GM19455 (cell line): ENCODE data around the gene OARD1.

Experiments
- ATAC-seq: cut with Tn5 transposase; IDR thresholded peaks from one replicate; pipeline ENCODE4 v1.9.1; 2021; ENCODE audit not compliant: unreplicated experiment

The OARD1 gene

DNA sequence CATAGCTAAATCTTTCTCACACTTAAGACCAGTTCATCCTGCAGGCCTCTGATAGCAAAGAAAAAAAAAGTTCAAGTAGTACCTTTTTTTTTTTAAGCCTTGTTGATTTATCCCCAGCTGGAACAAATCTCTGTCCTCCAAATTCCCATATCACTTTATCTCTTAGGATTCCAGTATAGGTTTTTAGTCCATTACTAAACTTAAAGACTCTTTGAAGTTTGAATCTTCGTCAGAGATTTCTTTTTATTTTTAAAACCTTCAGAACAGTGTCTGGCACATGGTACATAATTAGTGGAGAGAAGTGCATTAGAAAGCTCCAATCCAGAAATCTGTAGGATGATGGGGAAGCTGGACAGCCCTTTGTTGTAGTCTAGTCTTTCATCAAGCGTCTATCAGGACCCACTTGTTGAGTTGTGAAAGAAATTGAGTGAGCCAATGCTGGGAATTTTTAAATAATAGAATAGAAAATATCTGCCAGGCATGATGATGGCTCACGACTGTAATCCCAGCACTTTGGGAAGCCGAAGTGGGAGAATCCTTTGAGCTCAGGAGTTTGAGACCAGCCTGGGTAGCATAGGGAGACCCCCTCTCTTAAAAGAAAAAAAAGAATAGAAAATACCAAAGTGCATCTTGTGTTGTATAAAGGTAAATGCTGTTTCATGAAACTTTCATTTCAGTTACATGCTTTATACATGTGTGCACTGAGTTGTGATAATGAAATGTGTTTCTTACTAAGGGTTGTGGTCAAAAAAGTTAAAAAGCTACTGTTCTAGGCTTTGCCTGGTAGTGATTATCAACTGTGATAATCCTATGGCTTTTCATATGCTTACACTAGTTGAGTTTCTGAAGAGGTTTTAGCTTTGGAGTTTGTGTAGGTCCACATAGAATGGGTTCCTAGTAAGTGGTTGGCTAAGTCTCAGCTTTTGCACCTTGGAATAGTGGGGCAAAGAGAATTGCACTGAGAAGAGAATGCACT is 3.8 kb upstream of the OARD1 start:
- no peak for ATAC-seq

DNA sequence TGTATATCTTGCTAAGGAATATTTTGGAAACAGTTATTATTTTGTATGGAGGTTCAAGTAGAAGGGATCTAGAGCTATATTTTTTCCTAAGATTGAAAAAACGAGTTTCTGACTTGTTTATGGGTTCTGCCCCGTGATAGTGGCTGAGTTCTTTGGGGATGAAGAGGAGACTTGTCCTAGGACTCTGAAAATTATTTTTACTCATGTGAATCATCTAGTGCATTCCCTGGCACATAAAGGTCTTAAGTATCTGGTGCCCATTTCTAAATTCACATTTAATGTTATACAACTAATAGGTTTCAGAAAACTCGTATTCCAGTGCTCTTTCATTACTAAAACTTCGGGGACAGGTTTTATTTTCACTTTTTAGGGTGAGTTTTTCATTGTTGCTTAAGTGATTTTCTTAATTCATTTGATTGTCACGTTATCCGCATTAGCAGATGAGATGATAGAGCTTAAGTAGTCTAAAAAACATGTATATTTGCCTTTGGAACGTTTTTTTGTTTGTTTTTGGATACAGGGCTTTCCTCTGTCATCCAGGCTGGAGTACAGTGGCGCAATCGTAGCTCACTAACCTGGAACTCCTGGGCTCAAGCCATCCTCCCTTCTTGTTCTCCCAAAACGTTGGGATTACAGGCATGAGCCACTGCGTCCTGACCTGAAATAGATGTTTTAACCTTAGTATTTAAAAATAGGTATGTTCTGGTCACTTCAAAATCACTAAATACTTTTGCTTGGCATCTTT is 2.7 kb upstream of the OARD1 start:
- no peak for ATAC-seq

DNA sequence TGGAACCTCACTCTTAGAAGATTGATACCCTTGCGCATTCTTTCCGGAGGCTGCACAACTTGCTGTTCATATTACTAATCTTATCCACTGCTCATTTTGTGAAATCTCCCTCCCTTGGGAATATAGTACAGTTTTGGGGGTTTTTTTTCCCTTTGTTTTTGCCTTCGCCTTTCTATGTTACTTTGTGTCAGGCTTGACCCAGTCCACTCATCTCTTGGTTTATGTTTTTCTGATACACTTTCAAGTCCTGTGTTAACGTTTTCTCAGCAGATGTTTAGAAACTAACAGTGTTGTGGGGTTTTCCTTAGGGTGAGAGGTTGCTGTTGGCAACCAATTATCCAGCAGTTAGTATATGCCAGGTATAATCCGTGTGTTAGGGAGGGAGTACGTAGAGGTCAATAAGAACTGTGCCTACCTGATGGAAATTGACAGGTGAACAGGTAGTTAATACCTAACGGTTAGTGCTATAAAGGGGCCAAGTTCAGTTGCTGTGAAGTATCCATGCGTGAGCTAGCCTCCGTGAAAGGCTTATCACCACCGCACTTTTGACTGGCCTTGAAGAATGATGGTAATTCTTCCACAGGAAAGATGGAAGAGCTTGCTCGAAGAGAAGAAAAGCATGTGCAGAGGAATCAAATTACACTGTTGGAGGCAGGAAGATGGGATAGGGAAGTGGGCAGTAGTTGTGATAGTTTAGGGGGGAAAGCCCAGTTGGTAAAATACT is 2.0 kb upstream of the OARD1 start:
- no peak for ATAC-seq

DNA sequence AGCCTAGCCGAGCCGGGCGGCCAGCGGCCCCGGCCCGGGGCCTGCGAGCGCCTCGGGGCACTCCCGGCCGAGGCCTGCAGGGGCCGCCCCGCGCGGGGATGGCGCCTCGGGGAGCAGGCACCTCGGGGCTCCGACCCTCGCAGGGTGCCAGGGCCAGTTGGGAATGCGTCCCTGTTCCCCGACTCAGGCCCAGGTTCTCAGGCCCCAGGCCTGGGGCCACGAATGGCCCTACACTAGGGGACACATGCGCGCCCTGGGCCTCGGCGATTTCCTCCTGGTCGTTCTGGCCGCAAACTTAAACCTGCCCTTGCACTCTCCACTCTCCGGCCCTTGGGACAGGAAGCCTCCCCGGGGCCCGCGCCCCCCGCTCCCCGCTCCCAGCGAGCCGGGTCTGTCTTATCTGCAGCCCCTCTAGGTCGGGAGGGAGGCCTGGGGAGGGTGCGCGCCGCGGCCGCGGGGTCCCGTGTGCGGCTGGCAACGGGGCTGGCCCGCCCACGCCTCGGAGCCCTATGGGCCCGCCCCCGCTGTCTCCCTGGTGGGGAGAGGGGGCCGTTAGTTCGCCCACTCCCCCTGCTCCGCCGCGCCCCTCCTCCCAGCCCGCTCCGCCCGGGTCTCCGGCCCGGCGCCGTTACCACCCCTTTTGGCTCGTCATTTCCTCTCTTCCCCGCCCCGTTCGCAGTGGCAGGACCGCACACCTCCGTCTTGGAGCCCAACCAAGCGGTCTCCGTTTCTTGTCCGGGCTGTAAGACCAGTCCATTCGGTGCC is 1.2 kb upstream of the OARD1 start:
- peak; percentile 40 for ATAC-seq

DNA sequence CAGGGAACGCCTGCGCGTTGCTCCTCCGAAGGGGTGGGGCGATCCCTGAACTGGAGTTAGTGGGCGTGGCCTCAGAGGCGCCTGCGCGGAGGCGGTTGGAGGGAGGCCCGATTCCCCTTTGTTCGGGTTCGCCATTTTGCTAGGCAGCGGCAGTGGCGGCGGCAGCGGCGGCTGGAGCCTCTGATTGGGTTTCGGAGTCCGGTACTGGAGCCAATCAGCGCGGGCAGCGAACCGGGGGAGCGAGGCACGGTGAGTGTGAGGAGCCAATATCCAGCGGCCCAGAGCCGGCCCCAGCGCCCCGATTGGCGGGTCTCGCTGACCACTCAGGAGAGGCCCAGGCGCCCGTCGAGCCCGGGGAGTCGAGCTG is 663 bp upstream of the OARD1 start, which contains the start of gene NFYA:
Gene NFYA (plus strand): TSS at position 139 of the 367 bp plus-strand sequence. CDS start 6,116 bp downstream, outside the sequence.
- ATAC-seq: peak; percentile 66

DNA sequence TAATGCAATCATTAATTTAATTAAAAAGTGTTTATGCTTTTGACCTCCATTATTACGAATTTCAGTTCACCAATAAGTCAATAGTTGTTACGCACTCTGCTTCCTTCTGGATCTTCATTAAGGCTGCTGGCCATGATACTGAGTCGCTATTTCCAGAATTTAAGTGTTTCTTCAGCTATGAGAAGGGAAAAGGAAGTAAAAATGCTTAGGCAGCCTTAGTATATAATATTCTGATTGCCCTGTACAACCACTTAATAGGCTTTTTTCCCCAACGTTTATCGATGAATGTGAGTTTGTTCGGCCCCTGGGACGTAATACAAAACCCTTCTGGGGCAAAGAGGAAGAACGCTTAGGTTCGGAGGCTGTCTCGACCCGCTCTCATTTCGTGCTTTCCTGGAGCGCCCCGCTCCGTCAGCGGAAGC is 644 bp downstream of the OARD1 start:
- ATAC-seq: no peak

DNA sequence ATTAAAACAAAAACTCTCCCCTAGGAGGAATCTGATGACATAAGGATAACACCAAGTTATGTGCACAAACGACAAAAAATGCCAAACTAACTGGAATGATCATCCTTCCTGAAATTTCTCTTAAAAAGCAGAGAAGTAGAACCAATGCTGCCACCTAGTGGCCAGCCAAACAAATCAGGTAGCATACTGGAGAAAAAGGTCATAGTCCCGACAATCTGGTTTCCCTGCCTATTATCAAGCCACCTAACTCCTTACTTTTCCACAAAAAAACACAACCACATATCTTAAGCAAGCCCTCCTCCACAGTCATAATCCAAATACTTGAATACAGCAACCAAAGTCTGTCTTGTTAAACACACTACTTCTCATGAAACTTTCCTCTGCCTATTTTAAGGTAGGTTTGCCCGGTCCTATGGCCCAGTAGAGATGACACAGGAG is 5.3 kb downstream of the OARD1 start:
- ATAC-seq: no peak

DNA sequence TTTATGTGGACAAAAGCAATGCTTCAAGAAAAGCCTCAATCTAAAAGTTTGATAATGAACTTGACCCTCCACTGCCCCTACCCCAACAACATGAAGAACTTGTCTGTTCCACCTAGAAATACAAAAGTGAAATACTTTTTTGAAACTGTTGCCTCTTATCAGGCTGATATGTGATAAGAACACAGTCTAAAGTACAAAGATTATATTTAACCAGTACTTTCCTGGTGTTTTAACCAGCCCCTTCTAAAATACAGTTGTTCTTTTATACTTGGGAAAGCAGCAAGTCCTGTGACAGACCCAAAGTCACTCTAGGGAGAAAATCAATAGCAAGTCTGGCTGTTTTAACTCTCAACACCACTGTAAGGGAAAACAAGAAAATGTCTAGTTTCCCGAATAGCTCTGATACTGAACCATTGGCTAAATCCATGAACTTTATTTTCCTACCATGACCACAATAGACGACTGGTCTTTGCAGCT is 6.6 kb downstream of the OARD1 start:
- no peak for ATAC-seq

DNA sequence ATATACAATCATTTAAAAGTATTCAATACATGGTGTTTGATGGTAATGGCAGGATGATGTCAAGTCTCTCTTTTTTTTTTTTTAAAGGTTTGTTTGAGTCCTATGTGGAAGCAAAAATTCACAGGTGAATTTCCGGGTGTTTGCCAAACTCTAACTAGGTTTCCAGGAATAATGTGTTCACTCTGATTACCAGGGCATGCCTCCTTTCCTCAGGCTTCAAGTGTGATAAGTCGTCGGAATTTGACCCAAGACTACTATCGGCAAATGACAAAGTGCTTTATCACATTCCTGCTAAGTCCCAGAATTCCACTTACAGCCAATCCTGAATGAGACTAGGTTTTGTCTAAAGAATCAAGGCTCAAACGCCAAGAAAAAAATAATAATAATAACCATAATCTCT is 7.3 kb downstream of the OARD1 start:
- no peak for ATAC-seq

DNA sequence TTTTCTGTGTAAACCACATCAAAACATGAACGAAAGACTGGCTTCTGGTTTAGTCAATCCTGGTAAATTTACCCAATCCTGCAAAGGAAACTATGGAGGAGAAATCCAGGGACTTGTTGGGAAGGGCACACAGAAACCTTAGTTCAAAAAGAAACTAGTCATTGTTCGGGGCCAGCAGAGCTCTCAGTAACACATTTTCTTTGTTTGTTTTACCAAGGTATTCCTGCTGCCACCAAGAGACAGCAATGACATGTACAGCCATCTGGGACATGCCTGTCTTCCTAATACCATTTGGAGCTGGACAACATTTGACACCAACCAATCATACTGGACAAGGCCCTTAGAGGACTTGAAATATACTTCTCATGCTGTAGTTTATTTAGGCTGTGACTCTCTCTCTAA is 8.3 kb downstream of the OARD1 start:
- no peak for ATAC-seq

DNA sequence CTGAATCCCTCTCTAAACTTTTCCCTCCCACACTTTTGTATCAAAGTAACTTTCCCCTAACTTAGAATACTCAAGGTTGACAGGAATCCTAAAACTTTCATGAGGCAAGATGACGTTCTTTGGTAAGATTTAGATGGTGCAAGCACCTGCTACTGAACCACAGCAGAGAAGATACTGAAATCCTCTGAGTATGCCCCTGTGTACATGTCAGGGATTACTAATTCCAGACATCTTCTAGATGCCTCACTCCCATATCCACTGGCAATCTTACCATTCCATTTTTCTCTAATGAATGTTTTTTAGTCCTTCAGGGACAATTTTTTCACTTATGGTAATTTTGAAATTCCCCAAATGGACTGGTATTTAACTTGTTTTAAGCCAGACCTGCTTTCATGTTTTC is 10.1 kb downstream of the OARD1 start:
- ATAC-seq: no peak

DNA sequence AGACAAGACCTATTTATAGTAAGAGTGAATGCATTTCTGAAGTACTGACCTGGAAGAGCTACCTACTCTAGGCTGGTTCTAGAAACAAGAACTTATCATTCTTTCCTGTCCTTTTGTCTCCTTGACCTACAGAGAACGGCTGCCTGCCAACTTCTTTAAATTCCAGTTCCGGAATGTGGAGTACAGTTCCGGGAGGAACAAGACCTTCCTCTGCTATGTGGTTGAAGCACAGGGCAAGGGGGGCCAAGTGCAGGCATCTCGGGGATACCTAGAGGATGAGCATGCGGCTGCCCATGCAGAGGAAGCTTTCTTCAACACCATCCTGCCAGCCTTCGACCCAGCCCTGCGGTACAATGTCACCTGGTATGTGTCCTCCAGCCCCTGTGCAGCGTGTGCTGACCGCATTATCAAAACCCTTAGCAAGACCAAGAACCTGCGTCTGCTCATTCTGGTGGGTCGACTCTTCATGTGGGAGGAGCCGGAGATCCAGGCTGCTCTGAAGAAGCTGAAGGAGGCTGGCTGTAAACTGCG is 10.9 kb downstream of the OARD1 start:
- no peak for ATAC-seq

DNA sequence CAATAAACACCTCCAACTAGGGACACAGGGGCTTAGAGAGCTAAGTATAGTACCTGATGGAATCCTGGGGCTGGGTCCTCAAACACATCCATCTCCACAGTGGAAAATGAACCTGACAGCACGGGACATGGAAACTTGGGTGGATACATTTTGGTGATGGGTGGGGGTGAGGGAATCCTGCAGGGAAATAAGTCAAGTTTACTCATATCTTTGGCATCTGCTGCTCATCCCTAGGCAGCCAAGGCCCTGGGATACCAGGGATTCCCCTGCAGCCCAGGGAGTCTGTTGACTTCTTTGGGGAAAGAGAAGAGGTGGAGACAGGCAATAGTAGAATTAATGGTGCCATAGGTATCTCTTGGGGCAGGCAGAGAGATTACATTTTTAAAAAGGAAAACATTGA is 12.6 kb downstream of the OARD1 start:
- ATAC-seq: no peak

DNA sequence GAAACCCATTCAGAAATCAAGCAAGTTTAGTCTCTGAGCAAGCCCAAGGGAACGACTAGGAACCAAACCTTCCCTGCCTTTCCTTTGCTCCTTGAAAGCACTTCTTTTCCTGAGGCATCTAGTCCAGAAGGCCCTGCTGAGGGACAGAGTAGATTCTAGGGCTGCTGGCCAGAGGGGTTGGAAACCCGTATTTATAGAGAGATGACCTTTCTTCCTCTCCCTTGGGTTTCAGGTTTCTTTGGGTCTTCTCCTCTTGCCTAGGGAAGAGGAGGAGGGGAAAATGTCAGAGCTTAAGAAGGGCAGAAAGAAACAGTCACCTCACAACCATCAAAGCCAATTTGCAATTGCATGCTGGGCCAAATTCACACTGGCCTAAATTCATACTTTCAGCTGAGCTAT is 13.4 kb downstream of the OARD1 start:
- no peak for ATAC-seq

DNA sequence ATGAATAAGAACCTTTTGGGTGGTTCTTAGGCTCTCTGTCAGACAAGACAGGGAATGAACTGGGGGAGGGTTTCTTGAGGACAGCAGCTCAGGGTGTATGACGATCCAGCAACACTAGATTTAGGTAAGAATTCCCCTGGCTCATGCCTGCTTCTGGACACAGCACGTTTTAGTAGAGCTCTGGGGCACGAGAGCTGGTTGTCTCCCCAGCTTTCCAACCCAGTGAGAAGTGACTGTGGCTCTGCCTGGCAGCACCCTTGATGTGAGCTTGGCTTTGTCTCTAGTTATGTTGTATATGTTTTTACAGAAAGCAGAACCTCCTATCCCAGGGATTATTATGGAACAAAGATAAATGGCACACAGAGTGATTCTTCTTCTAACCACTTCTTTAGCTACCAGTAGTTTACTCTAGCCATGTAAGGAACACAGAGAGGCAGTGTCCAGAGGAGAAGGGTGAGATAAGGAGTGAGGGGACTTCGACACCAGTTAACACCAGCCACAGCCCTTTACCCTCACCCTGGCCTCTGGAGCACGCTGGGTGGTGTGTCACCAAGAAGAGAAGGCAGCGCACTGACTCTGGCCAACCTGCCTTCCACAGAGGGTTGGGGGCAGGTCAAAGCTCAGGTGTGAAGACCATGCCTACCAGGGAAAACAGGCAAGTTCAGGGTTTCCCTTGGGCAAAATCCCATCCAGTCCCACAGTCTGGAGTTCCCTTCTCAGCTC is 15.2 kb downstream of the OARD1 start:
- no peak for ATAC-seq

DNA sequence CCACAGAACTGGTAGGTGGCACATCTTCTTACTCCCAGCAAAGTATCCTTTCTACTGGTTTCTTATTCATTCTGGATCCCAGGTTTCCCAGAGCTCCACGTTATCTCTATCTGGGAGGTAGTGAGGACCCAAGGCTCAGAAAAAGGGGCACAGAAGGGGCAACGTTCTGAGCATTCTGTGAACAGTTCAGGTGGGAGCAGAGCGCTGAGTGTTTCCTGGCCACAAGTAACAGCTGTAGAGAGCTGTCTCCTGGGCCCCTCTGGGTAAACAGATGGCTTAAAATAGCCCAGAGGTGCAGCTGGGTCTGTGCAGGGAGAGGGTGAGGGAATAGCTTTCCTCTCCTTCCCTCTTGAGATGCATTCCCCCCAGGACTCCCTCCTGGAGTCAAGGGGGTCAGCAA is 17.0 kb downstream of the OARD1 start:
- ATAC-seq: no peak

DNA sequence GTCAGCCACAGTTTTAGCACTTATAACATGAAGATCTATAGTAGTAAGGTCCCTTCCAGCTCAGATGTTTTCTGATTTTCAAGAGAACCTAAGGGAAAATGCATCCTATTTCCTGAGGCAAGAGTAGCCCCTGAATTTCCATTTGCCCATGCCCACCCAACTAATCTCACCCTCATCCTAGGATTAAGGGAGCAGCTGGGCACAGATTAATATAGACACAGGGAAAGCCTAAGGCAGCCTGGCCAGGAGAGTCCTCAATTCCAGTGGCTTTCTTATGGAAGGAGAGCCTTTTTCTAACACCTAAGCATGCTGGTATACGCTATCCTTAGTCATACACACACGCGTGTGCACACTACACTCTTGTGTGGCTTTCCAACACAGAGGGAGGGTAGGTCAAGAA is 17.6 kb downstream of the OARD1 start:
- no peak for ATAC-seq

DNA sequence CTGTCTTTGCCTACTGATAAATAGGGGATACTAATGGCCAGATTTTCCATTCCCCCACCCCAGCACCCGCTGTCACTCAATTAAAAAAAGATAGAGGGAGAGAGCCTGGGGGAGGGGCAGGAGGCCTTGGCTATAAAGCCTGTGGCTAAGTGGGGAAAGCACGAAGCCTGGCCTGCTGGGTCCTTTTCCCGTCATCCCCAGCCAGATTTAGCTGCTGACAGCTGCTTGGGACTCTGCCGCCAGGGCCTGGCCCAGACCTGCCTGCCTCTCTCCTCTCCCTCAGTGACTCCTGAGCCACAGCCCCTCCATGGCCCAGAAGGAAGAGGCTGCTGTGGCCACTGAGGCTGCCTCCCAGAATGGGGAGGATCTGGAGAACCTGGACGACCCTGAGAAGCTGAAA is 19.1 kb downstream of the OARD1 start, which contains the start of gene APOBEC2:
Gene APOBEC2 (plus strand): TSS at position 162 of the 400 bp plus-strand sequence. CDS start 146 bp downstream, at position 308.
- no peak for ATAC-seq

DNA sequence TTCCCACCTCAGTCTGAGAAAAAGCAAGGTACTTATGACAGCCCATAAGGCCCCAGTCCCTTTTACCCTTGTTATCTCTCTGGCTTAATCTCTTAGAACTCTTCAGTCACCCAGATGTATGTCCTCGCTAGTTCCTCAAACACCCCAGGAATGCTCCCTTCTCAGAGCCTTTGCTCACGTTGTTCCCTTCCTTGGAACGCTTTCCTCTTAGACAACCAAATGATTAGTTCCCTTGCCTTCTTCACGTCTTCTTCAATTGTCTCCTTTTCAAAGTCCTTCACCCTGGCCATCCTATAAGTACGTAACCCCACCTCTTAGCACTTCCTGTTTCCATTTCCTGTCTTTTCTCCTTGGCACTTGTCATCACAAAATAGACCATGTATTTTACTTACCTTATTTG is 20.3 kb downstream of the OARD1 start:
- ATAC-seq: no peak
